HG03103 (cell line): Measurements from ENCODE around the gene TOB2.
A peak's percentile ranks its signal among the peaks of the same experiment; 100 is the strongest.
"Not testable (repeated sequence)": the region's sequence is repeated elsewhere in the genome, so short reads cannot be mapped to it uniquely, and the experiment has no call there.

ENCODE experiments used
- ATAC-seq: cut with Tn5 transposase; IDR thresholded peaks from one replicate; pipeline ENCODE4 v1.9.1; 2021; ENCODE audit warnings: low read depth; ENCODE audit not compliant: unreplicated experiment

Gene TOB2

GRCh38 chr22:41468381-41469217 lies 22.0 kb upstream of the TOB2 start, which contains the start of the genes ACO2 and PHF5A:
ACO2 (plus strand) TSS chr22:41469117; CDS start chr22:41469147, 30 bp downstream.
PHF5A (minus strand) TSS chr22:41468692; CDS start chr22:41468653, 39 bp downstream.
- peak; percentile 82 for ATAC-seq

- ATAC-seq, result no peak
Observed at GRCh38 chr22:41461901-41462300, 15.3 kb upstream of the TOB2 start.

- ATAC-seq, result not testable (repeated sequence)
Observed at GRCh38 chr22:41460071-41460470, 13.5 kb upstream of the TOB2 start.

- ATAC-seq, result no peak
Observed at GRCh38 chr22:41459431-41459830, 12.8 kb upstream of the TOB2 start.

- ATAC-seq, result no peak
Observed at GRCh38 chr22:41458161-41458728, 11.6 kb upstream of the TOB2 start.

- ATAC-seq, result peak; percentile 42
Observed at GRCh38 chr22:41448189-41448808, 1.7 kb upstream of the TOB2 start.

- ATAC-seq, result no peak
Observed at GRCh38 chr22:41447435-41448188, 1.0 kb upstream of the TOB2 start.

- ATAC-seq, result no peak
Observed at GRCh38 chr22:41446057-41446501, 522 bp downstream of the TOB2 start.

GRCh38 chr22:41445129-41446056 lies 1.2 kb downstream of the TOB2 start:
- no peak for ATAC-seq

GRCh38 chr22:41444360-41445128 lies 2.1 kb downstream of the TOB2 start:
- ATAC-seq, result no peak

GRCh38 chr22:41442240-41442792 lies 4.3 kb downstream of the TOB2 start:
- no peak for ATAC-seq

GRCh38 chr22:41440511-41440910 lies 6.1 kb downstream of the TOB2 start:
- ATAC-seq, result not testable (repeated sequence)

- ATAC-seq, result no peak
Observed at GRCh38 chr22:41437198-41437597, 9.4 kb downstream of the TOB2 start.

GRCh38 chr22:41436322-41437113 lies 10.1 kb downstream of the TOB2 start:
- ATAC-seq, result no peak

- ATAC-seq, result no peak
Observed at GRCh38 chr22:41435560-41435959, 11.0 kb downstream of the TOB2 start.

- ATAC-seq, result not testable (repeated sequence)
Observed at GRCh38 chr22:41434361-41435003, 12.1 kb downstream of the TOB2 start.

- not testable (repeated sequence) for ATAC-seq
Observed at GRCh38 chr22:41433480-41433879, 13.1 kb downstream of the TOB2 start.
